ENCODE results near the gene TMEM50B. TPM values are rescaled to one million over a fixed set of nuclear protein-coding genes. Genes with fewer than 3 reads are reported as not detected.
A peak's percentile ranks its signal among the peaks of the same experiment; 100 is the strongest.

TMEM50B gene
- total RNA-seq, 1 donor from 2014 or later: 16.4 TPM

- Mint-ChIP-seq H3K4me3 (no peak overlapping the region), H3K4me1 (peaks cover 23% of the 10 kb centered on the region), H3K27me3 (peaks cover 22% of the 10 kb centered on the region), H3K36me3 (ENCODE audit: low read depth) (peaks cover 25% of the 10 kb centered on the region), H3K27ac (no peak overlapping the region), H3K9me3 (no peaks in the 10 kb centered on the region)
- DNase-seq: no peak
- intact Hi-C loops (cut with micrococcal nuclease): no loop called here
These were observed 67.8 kb downstream of the TMEM50B start for GRCh38 chr21:33411949-33412430.

- H3K4me1 Mint-ChIP-seq: peaks cover 31% of the 10 kb centered on the region
- H3K27ac Mint-ChIP-seq: no peak overlapping the region
- intact Hi-C loops (cut with micrococcal nuclease): loop anchor here (1.0 kb wide), 2 partner anchors 23 to 28 kb away; no protein-coding TSS in a partner anchor
- H3K4me3 Mint-ChIP-seq: peak overlapping the region; percentile 23
- peaks cover 9% of the 10 kb centered on the region for H3K36me3 Mint-ChIP-seq (ENCODE audit: low read depth)
- DNase-seq: no peak
- no peaks in the 10 kb centered on the region for H3K9me3 Mint-ChIP-seq
- peaks cover 34% of the 10 kb centered on the region for H3K27me3 Mint-ChIP-seq
These were observed 73.3 kb downstream of the TMEM50B start for GRCh38 chr21:33406493-33406892.

GRCh38 chr21:33403786-33404585, 75.8 kb downstream of the TMEM50B start:
- intact Hi-C loops (cut with micrococcal nuclease): no loop called here
- DNase-seq: peak; percentile 68
- peaks cover 39% of the 10 kb centered on the region for H3K27me3 Mint-ChIP-seq

GRCh38 chr21:33403128-33403785, 76.5 kb downstream of the TMEM50B start, which contains the start of gene IFNGR2:
IFNGR2 (plus strand) TSS chr21:33403413; CDS start chr21:33403544, 131 bp downstream.
- peaks cover 40% of the 10 kb centered on the region for H3K27me3 Mint-ChIP-seq
- H3K4me3 Mint-ChIP-seq: peak within 1 kb of the TSS; percentile 87
- intact Hi-C loops (cut with micrococcal nuclease): no loop called here
- peak; percentile 83 for DNase-seq
- peaks cover 5% of the 10 kb centered on the region for H3K36me3 Mint-ChIP-seq (ENCODE audit: low read depth)
- H3K9me3 Mint-ChIP-seq: peaks cover under 1% of the 10 kb centered on the region
- peak within 1 kb of the TSS; percentile 85 for H3K27ac Mint-ChIP-seq
- H3K4me1 Mint-ChIP-seq: peaks cover 31% of the 10 kb centered on the region

More at GRCh38 chr21:33403786-33404585, 75.8 kb downstream of the TMEM50B start:
- Mint-ChIP-seq H3K36me3 (ENCODE audit: low read depth) (peaks cover 5% of the 10 kb centered on the region), H3K4me3 (peak overlapping the region; percentile 87), H3K9me3 (no peaks in the 10 kb centered on the region), H3K4me1 (peaks cover 31% of the 10 kb centered on the region), H3K27ac (peak overlapping the region; percentile 85)

GRCh38 chr21:33402001-33402979, 77.5 kb downstream of the TMEM50B start:
- peak; percentile 55 for DNase-seq
- peaks cover 33% of the 10 kb centered on the region for H3K4me1 Mint-ChIP-seq
- intact Hi-C loops (cut with micrococcal nuclease): no loop called here
- H3K27ac Mint-ChIP-seq: peak overlapping the region; percentile 75
- peak overlapping the region; percentile 74 for H3K4me3 Mint-ChIP-seq
- peaks cover 5% of the 10 kb centered on the region for H3K9me3 Mint-ChIP-seq
- peaks cover 5% of the 10 kb centered on the region for H3K36me3 Mint-ChIP-seq (ENCODE audit: low read depth)
- H3K27me3 Mint-ChIP-seq: peaks cover 46% of the 10 kb centered on the region

- H3K27ac Mint-ChIP-seq: no peak overlapping the region
- peaks cover 44% of the 10 kb centered on the region for H3K27me3 Mint-ChIP-seq
- H3K36me3 Mint-ChIP-seq (ENCODE audit: low read depth): peaks cover 5% of the 10 kb centered on the region
- peaks cover 5% of the 10 kb centered on the region for H3K9me3 Mint-ChIP-seq
- intact Hi-C loops (cut with micrococcal nuclease): no loop called here
- H3K4me3 Mint-ChIP-seq: no peak overlapping the region
- DNase-seq: no peak
- peaks cover 27% of the 10 kb centered on the region for H3K4me1 Mint-ChIP-seq
These were observed 78.2 kb downstream of the TMEM50B start for GRCh38 chr21:33401630-33401992.

Other genes with a start within 250 kb of the TMEM50B start
- gene IL10RB, start 213.6 kb downstream of the TMEM50B start, total RNA-seq: 21.1 and 24.0 TPM in 2 replicates
- gene IFNAR1, start 155.0 kb downstream of the TMEM50B start, total RNA-seq: 19.0 and 24.0 TPM in 2 replicates
- 8.5 and 9.9 TPM in 2 replicates for gene IFNGR2, start 76.6 kb downstream of the TMEM50B start, total RNA-seq
- 0.09 and 0.12 TPM in 2 replicates for gene DNAJC28, start 11.7 kb upstream of the TMEM50B start, total RNA-seq
- 216 and 221 TPM in 2 replicates for gene GART, start 62.1 kb upstream of the TMEM50B start, total RNA-seq
- gene SON, start 63.1 kb upstream of the TMEM50B start, total RNA-seq: 351 and 363 TPM in 2 replicates
- 42.6 and 42.7 TPM in 2 replicates for gene DONSON, start 108.7 kb upstream of the TMEM50B start, total RNA-seq
- 26.3 and 34.8 TPM in 2 replicates for gene CRYZL1, start 161.8 kb upstream of the TMEM50B start, total RNA-seq
- 4.5 and 4.8 TPM in 2 replicates for gene ITSN1, start 162.5 kb upstream of the TMEM50B start, total RNA-seq